ENCODE results near the gene AP3B2.

Gene AP3B2

GRCh38 chr15:82621970-82622369 lies 87.7 kb downstream of the AP3B2 start:
- Histone ChIP-seq H3K9me3 (ENCODE audit: insufficient read depth, low read length, severe bottlenecking) (no peaks in the 10 kb centered on the region), H3K4me3 (ENCODE audit: low read depth in 1 of 2, low read length in 2 of 2) (no peak overlapping the region), H3K9ac (ENCODE audit: low read depth, low read length) (no peak overlapping the region), H3K27me3 (ENCODE audit: insufficient read depth, low read length, poor library complexity) (no peaks in the 10 kb centered on the region), H3K4me2 (ENCODE audit: insufficient read depth, low read length) (no peak overlapping the region), H3K79me2 (ENCODE audit: insufficient read depth, low read length) (no peaks in the 10 kb centered on the region), H3K27ac (ENCODE audit: low read length) (no peak overlapping the region), H4K20me1 (ENCODE audit: insufficient read depth, low read length) (no peaks in the 10 kb centered on the region), H3K4me1 (ENCODE audit: insufficient read depth, low read length) (no peaks in the 10 kb centered on the region), H3K36me3 (ENCODE audit: insufficient read depth, low read length) (no peaks in the 10 kb centered on the region), H2AFZ (ENCODE audit: low read depth, low read length) (no peak overlapping the region)
- TF ChIP-seq EZH2 (IDR thresholded peaks at IDR 0.05; ENCODE audit: borderline replicate concordance, low read depth, low read length, severe bottlenecking) (no peak), CTCF (IDR thresholded peaks at IDR 0.05; ENCODE audit: borderline replicate concordance, extremely low read depth, low read length, poor library complexity, severe bottlenecking) (no peak)
- no peak for DNase-seq
- no peak for ATAC-seq (ENCODE audit: insufficient read depth, low read depth)

- Histone ChIP-seq H3K9me3 (ENCODE audit: insufficient read depth, low read length, severe bottlenecking) (no peaks in the 10 kb centered on the region), H3K79me2 (ENCODE audit: insufficient read depth, low read length) (no peaks in the 10 kb centered on the region), H2AFZ (ENCODE audit: low read depth, low read length) (no peak overlapping the region), H3K4me3 (ENCODE audit: low read depth in 1 of 2, low read length in 2 of 2) (no peak overlapping the region), H3K27ac (ENCODE audit: low read length) (no peak overlapping the region), H4K20me1 (ENCODE audit: insufficient read depth, low read length) (no peaks in the 10 kb centered on the region), H3K36me3 (ENCODE audit: insufficient read depth, low read length) (no peaks in the 10 kb centered on the region), H3K4me2 (ENCODE audit: insufficient read depth, low read length) (no peak overlapping the region), H3K4me1 (ENCODE audit: insufficient read depth, low read length) (no peaks in the 10 kb centered on the region), H3K27me3 (ENCODE audit: insufficient read depth, low read length, poor library complexity) (no peaks in the 10 kb centered on the region), H3K9ac (ENCODE audit: low read depth, low read length) (no peak overlapping the region)
- ATAC-seq (ENCODE audit: insufficient read depth, low read depth) = no peak
- no peak for DNase-seq
- TF ChIP-seq EZH2 (IDR thresholded peaks at IDR 0.05; ENCODE audit: borderline replicate concordance, low read depth, low read length, severe bottlenecking) (no peak), CTCF (IDR thresholded peaks at IDR 0.05; ENCODE audit: borderline replicate concordance, extremely low read depth, low read length, poor library complexity, severe bottlenecking) (no peak)
These were observed 95.9 kb downstream of the AP3B2 start for GRCh38 chr15:82613747-82614146.

GRCh38 chr15:82611348-82611747 lies 98.3 kb downstream of the AP3B2 start:
- Histone ChIP-seq H4K20me1 (ENCODE audit: insufficient read depth, low read length) (no peaks in the 10 kb centered on the region), H3K27ac (ENCODE audit: low read length) (no peak overlapping the region), H3K4me3 (ENCODE audit: low read depth in 1 of 2, low read length in 2 of 2) (no peak overlapping the region), H3K36me3 (ENCODE audit: insufficient read depth, low read length) (no peaks in the 10 kb centered on the region), H3K4me1 (ENCODE audit: insufficient read depth, low read length) (no peaks in the 10 kb centered on the region), H3K9me3 (ENCODE audit: insufficient read depth, low read length, severe bottlenecking) (no peaks in the 10 kb centered on the region), H3K9ac (ENCODE audit: low read depth, low read length) (no peak overlapping the region), H3K79me2 (ENCODE audit: insufficient read depth, low read length) (no peaks in the 10 kb centered on the region), H3K27me3 (ENCODE audit: insufficient read depth, low read length, poor library complexity) (no peaks in the 10 kb centered on the region), H2AFZ (ENCODE audit: low read depth, low read length) (no peak overlapping the region), H3K4me2 (ENCODE audit: insufficient read depth, low read length) (no peak overlapping the region)
- no peak for DNase-seq
- TF ChIP-seq EZH2 (IDR thresholded peaks at IDR 0.05; ENCODE audit: borderline replicate concordance, low read depth, low read length, severe bottlenecking) = no peak
- ATAC-seq (ENCODE audit: insufficient read depth, low read depth) = no peak
